IMR-90 (cell line): ENCODE measurements around the gene ITGAL. TPM values are rescaled to one million over a fixed set of nuclear protein-coding genes. Genes with fewer than 3 reads are reported as not detected.
A peak's percentile ranks its signal among the peaks of the same experiment; 100 is the strongest.

ENCODE experiments used
- ATAC-seq: fragments of 200-7000 bp; cut with Tn5 transposase; 2 replicates; pipeline ENCODE4 v1.9.1; 2020; ENCODE audit warnings: low read depth, mild to moderate bottlenecking, moderate library complexity
- BruUV-seq: library from RNA; stranded (reverse); fragments of 400-500 nt; replicated peaks from 2 replicates; lab custom pipeline; 2021; lab: Mats Ljungman, UMichigan
- CTCF ChIA-PET: fragments of 300-600 bp; formaldehyde crosslinking; extraction: SDS; loops from one replicate; lab custom pipeline; 2021; ENCODE audit warnings: antibody characterized with exemption; lab: Yijun Ruan, JAX
- POLR2A ChIA-PET: fragments of 300-600 bp; sonication (Branson Sonifier 250); formaldehyde crosslinking; loops from one replicate; lab custom pipeline; 2022; ENCODE audit warnings: antibody characterized with exemption; ENCODE audit not compliant: unreplicated experiment; lab: Charles Lee
- DNase-seq: peaks from one replicate; pipeline ENCODE4 v3.0.0; 2013
- H2AFZ ChIP-seq: replicated peaks from 2 replicates; pipeline ENCODE3; 2013; ENCODE audit warnings: low read length, mild to moderate bottlenecking; ENCODE audit not compliant: poor library complexity
- H2AK5ac ChIP-seq: 2 replicates; pipeline ENCODE4 v1.6.1; 2013; ENCODE audit warnings: low read depth, low read length, inconsistent platforms
- H2AK9ac ChIP-seq: replicated peaks from 2 replicates; pipeline ENCODE3; 2013; ENCODE audit warnings: mild to moderate bottlenecking, low read depth, low read length, moderate library complexity; ENCODE audit not compliant: poor library complexity
- H2BK120ac ChIP-seq: 2 replicates; pipeline ENCODE4 v1.6.1; 2013; ENCODE audit warnings: low read depth, low read length, inconsistent platforms
- H2BK15ac ChIP-seq: 3 replicates; pipeline ENCODE4 v1.6.1; 2013; ENCODE audit warnings: low read depth, low read length, inconsistent platforms
- H2BK20ac ChIP-seq: 2 replicates; pipeline ENCODE4 v1.6.1; 2013; ENCODE audit warnings: low read depth, mild to moderate bottlenecking, inconsistent platforms, low read length, moderate library complexity
- H2BK5ac ChIP-seq: 2 replicates; pipeline ENCODE4 v1.6.1; 2013; ENCODE audit warnings: mild to moderate bottlenecking, low read depth, low read length, inconsistent platforms; ENCODE audit not compliant: poor library complexity, severe bottlenecking
- H3K14ac ChIP-seq: replicated peaks from 2 replicates; pipeline ENCODE4 v1.6.1; 2013; ENCODE audit warnings: low read depth, low read length, inconsistent platforms
- H3K18ac ChIP-seq: 2 replicates; pipeline ENCODE4 v1.6.1; 2013; ENCODE audit warnings: low read depth, low read length, control low read depth
- H3K23ac ChIP-seq: 2 replicates; pipeline ENCODE4 v1.6.1; 2013; ENCODE audit warnings: low read depth, low read length, inconsistent platforms
- H3K27ac ChIP-seq: 2 replicates; pipeline ENCODE4 v1.5.1; 2013; ENCODE audit warnings: mild to moderate bottlenecking, control low read depth, low read length; ENCODE audit not compliant: insufficient read depth
- H3K27me3 ChIP-seq: 2 replicates; pipeline ENCODE4 v1.6.1; 2013; ENCODE audit warnings: low read length; ENCODE audit not compliant: control insufficient read depth, insufficient read depth
- H3K36me3 ChIP-seq: 2 replicates; pipeline ENCODE4 v1.6.1; 2013; ENCODE audit warnings: low read length, mixed read lengths; ENCODE audit not compliant: control insufficient read depth, insufficient read depth
- H3K4ac ChIP-seq: 2 replicates; pipeline ENCODE4 v1.6.1; 2013; ENCODE audit warnings: low read depth, low read length, inconsistent platforms
- H3K4me1 ChIP-seq: 2 replicates; pipeline ENCODE4 v1.6.1; 2013; ENCODE audit warnings: low read length, mixed read lengths; ENCODE audit not compliant: control insufficient read depth, insufficient read depth
- H3K4me2 ChIP-seq: 2 replicates; pipeline ENCODE4 v1.6.1; 2013; ENCODE audit warnings: low read depth, mild to moderate bottlenecking, control low read depth, low read length, moderate library complexity
- H3K4me3 ChIP-seq: 2 replicates; pipeline ENCODE4 v1.5.1; 2013; ENCODE audit warnings: low read depth, mild to moderate bottlenecking, control low read depth, low read length, moderate library complexity; ENCODE audit not compliant: insufficient read depth
- H3K56ac ChIP-seq: 2 replicates; pipeline ENCODE4 v1.6.1; 2013; ENCODE audit warnings: low read length, inconsistent platforms; ENCODE audit not compliant: insufficient read depth; ENCODE audit errors: extremely low read depth
- H3K79me1 ChIP-seq, 2 experiments: 2 replicates each; pipeline ENCODE4 v1.6.1; 2013; ENCODE audit warnings: low read length in 2 of 2, inconsistent platforms in 1 of 2, low read depth in 1 of 2
- H3K9ac ChIP-seq: 2 replicates; pipeline ENCODE4 v1.6.1; 2013; ENCODE audit warnings: low read depth, low read length, control low read depth
- H3K9me1 ChIP-seq: 2 replicates; pipeline ENCODE4 v1.6.1; 2013; ENCODE audit warnings: low read length, inconsistent platforms; ENCODE audit not compliant: insufficient read depth
- H3K9me3 ChIP-seq: 2 replicates; pipeline ENCODE4 v1.6.1; 2013; ENCODE audit warnings: low read length; ENCODE audit not compliant: control insufficient read depth, insufficient read depth
- H4K20me1 ChIP-seq: 2 replicates; pipeline ENCODE4 v1.6.1; 2013; ENCODE audit warnings: low read length, inconsistent platforms; ENCODE audit not compliant: insufficient read depth
- H4K5ac ChIP-seq: 2 replicates; pipeline ENCODE4 v1.6.1; 2013; ENCODE audit warnings: mild to moderate bottlenecking, low read depth, low read length, control low read depth
- H4K8ac ChIP-seq, 2 experiments: 2 replicates each; pipeline ENCODE4 v1.6.1; 2013; ENCODE audit warnings: low read depth in 2 of 2, low read length in 2 of 2, control low read depth in 1 of 2, inconsistent platforms in 1 of 2
- H4K91ac ChIP-seq: 2 replicates; pipeline ENCODE4 v1.6.1; 2013; ENCODE audit warnings: low read depth, low read length, inconsistent platforms; ENCODE audit not compliant: insufficient read depth
- CEBPB ChIP-seq: IDR thresholded peaks from 2 replicates; pipeline ENCODE4 v1.6.1; 2012; ENCODE audit warnings: low read depth, low read length, improper control_type of control experiment
- WGBS, 2 experiments: methylation state at CpG; one replicate each; pipeline versions ENCODE4 v1.1.5 to v1.1.7; 2013; ENCODE audit warnings: missing lambda C conversion rate in 2 of 2; ENCODE audit not compliant: insufficient read length in 1 of 2; ENCODE audit errors: extremely low coverage in 2 of 2; 5-methylcytosine and 5-hydroxymethylcytosine counted together
- dilution Hi-C: fragments of 300-500 bp; cut with HindIII; formaldehyde crosslinking; loops from one replicate; pipeline ENCODE4 v1.14.3; 2018; ENCODE audit warnings: low sequenced_read_pairs; ENCODE audit not compliant: unreplicated experiment
- in situ Hi-C: fragments of 300-500 bp; cut with MboI; formaldehyde crosslinking; loops from 3 replicates; pipeline ENCODE4 v1.14.3; 2019; ENCODE audit warnings: low sequenced_read_pairs, inconsistent platforms, mixed read lengths
- intact Hi-C: fragments of 100-400 bp; cut with micrococcal nuclease; formaldehyde crosslinking; loops from 2 replicates; pipeline ENCODE4 v1.10.0; 2022
- polyA plus RNA-seq, 3 experiments: library from polyadenylated mRNA; depleted of rRNA; stranded (reverse); fragments of >200 nt; gene quantifications; 2 replicates each; pipeline ENCODE4 v1.2.3, GENCODE V29; 2012; ENCODE audit warnings: low replicate concordance in 1 of 3
- total RNA-seq: library from RNA; depleted of rRNA; stranded (reverse); fragments of >200 nt; gene quantifications from 2 replicates; pipeline ENCODE4 v1.2.3, GENCODE V29; 2012
- TF ChIP-seq, protein P1 (sequence below): fragments of 150-350 bp; IDR thresholded peaks from 2 replicates; pipeline ENCODE4 v1.6.1; 2016; ENCODE audit warnings: low read depth, mild to moderate bottlenecking, low read length, moderate library complexity, borderline replicate concordance

Gene ITGAL
- total and polyA plus RNA-seq, 2 of the 4 experiments (the other 2 are of a cell fraction): not detected

DNA sequence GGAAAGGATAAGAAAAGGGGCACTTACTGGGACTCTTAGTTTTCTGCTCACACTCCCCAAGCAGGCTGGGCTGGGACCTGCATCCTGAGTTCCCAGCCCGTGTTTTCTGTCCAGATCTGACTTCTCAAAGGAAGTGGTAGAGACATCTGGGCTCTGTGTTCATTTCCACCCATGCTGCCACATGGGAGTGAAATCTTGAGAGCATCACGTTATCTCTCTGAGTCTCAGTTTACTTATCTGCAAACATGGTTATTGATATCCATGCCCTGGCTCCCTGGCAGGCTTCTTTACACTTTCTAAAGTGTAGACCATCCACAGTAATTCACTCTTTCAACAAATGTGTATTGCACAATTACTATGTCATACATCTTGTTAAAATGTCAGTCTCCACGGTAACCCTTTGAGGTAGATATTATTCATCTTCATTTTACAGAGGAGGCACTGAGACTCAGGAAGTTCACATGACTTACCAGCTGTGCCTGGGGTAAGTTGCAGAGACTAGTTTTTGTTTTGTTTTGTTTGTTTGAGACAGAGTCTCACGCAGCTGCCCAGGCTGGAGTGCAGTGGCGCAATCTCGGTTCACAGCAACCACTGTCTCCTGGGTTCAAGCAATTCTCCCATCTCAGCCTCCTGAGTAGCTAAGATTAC, 95.6 kb downstream of the ITGAL start:
- no peaks in the 10 kb centered on the region for H4K20me1 ChIP-seq
- no peak overlapping the region for H3K18ac ChIP-seq
- no TSS peak for BruUV-seq
- H3K14ac ChIP-seq: no peak overlapping the region
- no peak overlapping the region for H2AFZ ChIP-seq
- H2AK5ac ChIP-seq: no peak overlapping the region
- no peak overlapping the region for H3K4me3 ChIP-seq
- no peaks in the 10 kb centered on the region for H3K36me3 ChIP-seq
- WGBS, 2 experiments: 10% methylated on average over 2 of the region's 6 CpGs; no CpG with 5 or more reads in 1 of the 2 experiments
- no peak overlapping the region for H3K9ac ChIP-seq
- DNase-seq (peak; percentile 74), ATAC-seq (peak; percentile 4; the same call in 1 of the 2 replicates)
- ChIA-PET CTCF (interaction anchor here (0.6 kb wide), 1 partner anchor 29 kb away, joined by 6 read pairs; no protein-coding TSS in a partner anchor), POLR2A (interaction anchor here (0.5 kb wide), 1 partner anchor 200 kb away, joined by 3 read pairs; no protein-coding TSS in a partner anchor)
- no peak overlapping the region; the same call in 1 of the 2 replicates for H2BK120ac ChIP-seq
- no peak overlapping the region for H4K91ac ChIP-seq
- TF ChIP-seq CEBPB: peak; percentile 93
- TF ChIP-seq, protein P1, sequence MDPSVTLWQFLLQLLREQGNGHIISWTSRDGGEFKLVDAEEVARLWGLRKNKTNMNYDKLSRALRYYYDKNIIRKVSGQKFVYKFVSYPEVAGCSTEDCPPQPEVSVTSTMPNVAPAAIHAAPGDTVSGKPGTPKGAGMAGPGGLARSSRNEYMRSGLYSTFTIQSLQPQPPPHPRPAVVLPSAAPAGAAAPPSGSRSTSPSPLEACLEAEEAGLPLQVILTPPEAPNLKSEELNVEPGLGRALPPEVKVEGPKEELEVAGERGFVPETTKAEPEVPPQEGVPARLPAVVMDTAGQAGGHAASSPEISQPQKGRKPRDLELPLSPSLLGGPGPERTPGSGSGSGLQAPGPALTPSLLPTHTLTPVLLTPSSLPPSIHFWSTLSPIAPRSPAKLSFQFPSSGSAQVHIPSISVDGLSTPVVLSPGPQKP: no peak
- no peak overlapping the region for H2AK9ac ChIP-seq
- no peak overlapping the region for H3K56ac ChIP-seq
- H4K8ac ChIP-seq: peak overlapping the region in 1 of 2 experiments; percentile 9; a peak in 1 of 4 replicates
- H3K9me3 ChIP-seq: no peaks in the 10 kb centered on the region
- no peak overlapping the region for H3K4ac ChIP-seq
- H2BK15ac ChIP-seq: no peak overlapping the region
- no peak overlapping the region for H2BK5ac ChIP-seq
- H3K4me1 ChIP-seq: peaks cover 9% of the 10 kb centered on the region
- in situ Hi-C loops: no loop called here
- H3K4me2 ChIP-seq: peak overlapping the region; percentile 4; the same call in 1 of the 2 replicates
- peaks cover 5 to 15% of the 10 kb centered on the region in 2 experiments; a peak in 3 of 4 replicates for H3K79me1 ChIP-seq
- no peak overlapping the region for H2BK20ac ChIP-seq
- H3K27me3 ChIP-seq: peaks cover 6% of the 10 kb centered on the region; the same call in 1 of the 2 replicates
- H4K5ac ChIP-seq: no peak overlapping the region
- intact Hi-C loops: loop anchor here (1.0 kb wide), 1 partner anchor 26 kb away; no protein-coding TSS in a partner anchor
- dilution Hi-C loops: no loop called here
- H3K9me1 ChIP-seq: no peaks in the 10 kb centered on the region
- H3K27ac ChIP-seq: peak overlapping the region; percentile 21; the same call in 1 of the 2 replicates
- peak overlapping the region; percentile 8; the same call in 1 of the 2 replicates for H3K23ac ChIP-seq
